NCI-H1092 treated with DMSO at 0.1 percent for 48 hours (cell line): ENCODE results near the gene GPR137B.
A peak's percentile ranks its signal among the peaks of the same experiment; 100 is the strongest.

Source experiments
- DNase-seq: peaks from one replicate; lab custom pipeline; 2025; lab: John Stamatoyannopoulos, UW

GPR137B gene

DNA sequence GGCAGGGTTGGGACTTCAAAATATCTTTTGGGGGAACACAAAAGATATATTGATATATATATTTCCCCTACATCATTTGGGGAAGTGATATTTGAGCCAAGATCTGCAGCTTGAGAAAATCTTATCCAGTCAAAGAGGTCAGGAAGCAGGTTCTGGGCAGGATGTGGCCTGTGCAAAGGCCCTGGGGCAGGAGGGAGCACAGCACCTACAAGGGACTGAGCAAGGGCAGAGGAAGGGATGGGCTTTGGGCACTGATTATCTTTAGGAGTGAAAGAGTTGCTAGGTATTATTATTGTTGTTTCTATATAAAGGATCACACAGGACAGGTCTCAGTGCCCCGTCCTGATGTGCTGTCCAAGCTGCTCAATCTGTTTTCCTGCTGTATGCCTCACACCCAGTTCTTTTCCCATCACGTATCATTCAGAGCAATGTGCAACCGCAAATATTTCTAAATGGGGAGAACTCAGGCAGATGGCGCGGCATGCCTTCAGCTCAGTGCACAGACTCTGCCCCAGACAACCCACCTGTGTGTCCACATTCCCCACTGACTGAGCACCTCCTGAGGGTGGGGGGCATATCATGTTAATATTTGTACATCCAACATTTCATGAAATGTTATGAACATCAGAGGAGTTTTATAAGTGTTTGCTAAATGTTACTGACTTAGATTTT lies 28.1 kb upstream of the GPR137B start:
- no peak for DNase-seq

DNA sequence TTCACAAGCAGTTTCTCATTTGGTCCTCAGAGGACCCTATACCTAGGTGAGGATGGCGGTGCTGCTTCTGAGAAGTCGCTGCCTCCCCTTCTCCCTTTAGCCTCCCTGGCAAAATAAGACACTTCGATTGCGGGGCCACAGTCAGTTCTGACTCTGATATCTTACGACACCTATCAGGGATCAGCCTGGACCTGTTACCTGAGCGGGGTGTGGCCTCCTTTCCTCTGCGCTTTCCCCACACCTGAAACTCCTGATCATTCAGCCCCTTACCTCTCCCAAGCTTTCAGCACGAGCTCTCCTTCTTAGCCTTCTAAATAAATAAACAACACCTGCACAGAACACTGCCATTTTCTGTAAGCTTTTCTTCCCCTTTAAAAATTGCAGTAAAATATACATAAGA lies 24.6 kb upstream of the GPR137B start:
- no peak for DNase-seq

DNA sequence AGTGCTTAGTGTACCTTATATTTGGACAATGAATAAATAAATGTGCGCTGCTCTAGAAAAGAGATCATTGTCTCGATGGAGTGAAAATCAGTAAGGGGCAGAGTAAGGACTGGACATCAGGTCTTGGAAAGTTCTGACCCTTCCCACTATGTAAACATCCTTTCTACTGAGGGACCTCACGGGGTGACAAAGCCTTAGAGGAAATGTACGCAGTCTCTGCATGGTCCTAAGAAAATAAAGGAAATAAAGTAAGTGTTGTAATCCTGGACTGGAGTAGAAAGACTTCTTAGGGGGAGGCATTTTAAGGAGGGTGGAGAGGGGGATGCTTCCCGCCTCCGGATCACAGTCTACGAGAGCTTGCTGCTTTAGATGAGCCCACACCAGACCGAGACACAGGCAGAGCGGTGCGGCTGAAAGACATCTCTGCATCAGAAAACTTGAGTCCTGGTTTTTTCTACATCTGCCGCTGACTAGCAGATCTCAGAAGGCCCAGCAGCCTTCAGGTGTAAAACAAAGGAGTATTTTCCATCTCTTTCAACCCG lies 22.3 kb upstream of the GPR137B start:
- DNase-seq: no peak

DNA sequence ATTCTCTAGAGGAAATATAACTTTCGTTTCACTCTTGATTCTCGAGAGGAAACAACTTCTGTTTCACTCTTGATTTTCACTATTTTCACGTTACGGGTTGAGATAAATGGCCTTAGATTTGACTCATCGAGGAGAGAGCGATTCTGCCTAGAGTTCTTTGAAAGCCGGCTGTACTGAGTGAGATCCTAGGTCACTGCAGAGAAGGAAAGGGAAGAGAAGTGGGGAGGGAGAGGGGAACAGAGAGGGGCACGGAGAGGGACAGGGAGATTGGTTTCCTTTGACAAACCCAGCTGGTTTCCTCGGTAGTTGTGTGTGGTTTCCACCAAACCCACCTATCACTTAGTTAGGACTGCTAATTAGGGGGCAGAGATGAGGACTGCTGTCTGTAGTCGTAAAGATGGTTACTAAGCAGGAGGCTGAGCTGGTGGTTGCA lies 21.6 kb upstream of the GPR137B start:
- no peak for DNase-seq

DNA sequence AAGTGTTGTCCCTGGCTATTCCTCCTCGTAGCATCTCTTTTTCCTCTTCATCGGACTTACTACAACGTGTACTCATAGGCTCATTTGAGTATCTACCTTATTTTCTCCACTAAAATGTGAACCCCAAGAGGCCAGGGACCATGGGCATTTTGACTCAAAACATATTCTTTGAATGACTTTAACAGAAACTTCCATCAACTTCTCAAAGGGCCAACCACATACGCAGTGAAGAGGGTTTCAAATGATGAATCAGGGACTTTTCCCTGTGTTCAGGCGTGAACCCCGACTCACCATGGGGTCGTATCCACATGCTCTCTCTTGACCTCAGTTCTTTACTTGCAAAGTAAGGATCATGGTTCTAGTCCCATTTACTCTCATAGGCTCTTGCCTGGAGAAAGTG lies 20.2 kb upstream of the GPR137B start:
- DNase-seq: no peak

DNA sequence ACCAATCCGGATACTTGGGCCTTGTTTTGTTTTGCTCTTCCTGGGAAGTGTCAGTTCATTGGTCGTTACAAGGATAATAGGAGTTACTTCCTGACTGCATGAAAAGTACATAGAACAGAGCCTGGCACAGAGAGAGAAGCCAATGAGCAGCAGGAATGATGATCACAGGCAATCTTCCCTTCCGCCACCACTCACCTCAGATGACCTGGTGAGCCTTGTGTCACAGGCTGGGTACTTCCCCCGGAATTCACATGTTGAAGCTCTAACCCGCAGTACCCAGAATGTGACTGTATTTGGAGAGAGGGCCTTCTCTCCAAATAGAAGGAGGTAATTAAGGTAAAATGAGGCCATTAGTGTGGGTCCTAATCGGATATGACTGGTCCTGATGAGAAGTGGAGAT lies 18.8 kb upstream of the GPR137B start:
- no peak for DNase-seq

DNA sequence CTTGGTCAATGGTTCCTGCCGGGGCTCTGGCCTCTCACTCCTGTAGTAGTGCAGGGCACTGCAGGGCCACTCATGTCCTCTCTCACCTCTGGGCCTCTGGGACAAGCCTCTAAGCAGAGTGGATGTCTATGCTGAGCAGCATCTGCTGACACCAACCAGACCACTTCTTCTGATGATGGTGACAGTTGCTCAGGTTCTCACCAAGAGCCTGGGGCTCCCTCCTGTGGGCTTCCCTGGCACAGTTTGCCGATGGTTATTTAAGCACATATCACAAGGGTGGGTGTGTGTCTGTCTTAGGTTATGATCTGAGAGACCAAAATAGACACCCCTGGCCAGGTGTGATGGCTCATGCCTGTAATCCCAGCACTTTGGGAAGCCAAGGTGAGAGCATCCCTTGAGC lies 17.4 kb upstream of the GPR137B start:
- DNase-seq: no peak

DNA sequence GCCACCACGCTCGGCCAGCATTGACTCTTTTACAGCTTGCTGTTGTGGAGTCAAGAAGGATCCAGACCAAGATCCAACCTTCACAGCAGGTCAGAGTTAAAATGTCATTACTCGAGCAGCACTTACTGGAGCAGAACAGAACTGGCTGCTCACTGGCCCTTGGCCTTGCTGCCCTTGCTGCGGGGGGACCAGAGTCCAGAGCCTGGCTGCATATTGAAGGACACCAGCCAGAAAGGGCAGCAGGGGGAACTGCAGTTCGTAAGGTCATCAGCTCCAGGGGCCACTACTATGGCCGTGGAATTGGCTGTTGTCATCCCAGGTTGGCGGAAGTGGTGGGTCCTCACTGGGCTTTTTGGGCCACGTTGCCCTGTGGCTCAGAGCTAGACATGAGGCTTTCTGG lies 15.3 kb upstream of the GPR137B start:
- no peak for DNase-seq

DNA sequence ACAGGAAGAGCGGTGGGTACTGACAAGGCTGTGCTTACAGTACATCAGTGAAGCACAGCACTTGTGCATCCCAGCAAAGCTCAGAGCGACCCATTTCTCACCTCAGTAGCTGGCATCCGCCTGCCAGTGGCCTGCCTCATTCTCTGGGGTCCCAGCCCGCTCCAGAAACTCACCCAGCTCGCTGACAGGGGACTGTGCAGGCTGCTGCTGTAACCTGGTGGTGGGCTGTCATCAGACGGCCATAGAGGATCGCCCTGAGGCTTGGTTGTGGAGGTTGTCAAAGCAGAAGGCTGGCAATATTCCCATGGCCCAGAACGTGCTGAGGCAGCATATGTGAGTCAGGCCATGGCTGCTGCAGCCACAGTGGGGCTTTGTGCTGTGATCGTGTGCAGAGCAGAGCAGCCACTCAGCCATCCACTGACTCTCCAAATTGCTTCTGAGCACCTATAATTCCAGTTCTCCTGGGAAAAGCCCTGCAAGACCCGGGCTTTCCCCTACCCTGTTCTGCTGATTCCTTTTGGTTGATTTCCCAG lies 13.6 kb upstream of the GPR137B start:
- DNase-seq: no peak

DNA sequence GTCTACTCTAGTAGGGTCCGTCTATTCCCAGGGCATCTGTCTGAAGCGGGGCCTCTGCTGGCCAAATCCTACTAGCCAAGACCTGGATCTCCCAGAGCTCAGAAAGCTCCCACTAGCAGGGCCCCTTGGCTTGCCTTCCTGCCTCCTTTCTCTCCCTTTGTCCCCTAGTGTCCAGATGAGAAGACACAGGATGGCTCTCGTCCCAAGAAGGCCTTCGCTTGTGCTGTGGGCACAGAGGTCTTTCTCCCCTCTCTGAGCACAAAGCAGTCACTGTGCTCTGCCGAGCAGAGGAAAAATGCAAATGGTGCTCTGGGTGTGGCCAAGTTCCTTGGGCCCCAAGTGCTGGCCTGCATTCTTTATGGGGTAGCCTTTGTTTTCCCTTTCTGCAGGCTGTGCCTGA lies 13.0 kb upstream of the GPR137B start:
- no peak for DNase-seq

DNA sequence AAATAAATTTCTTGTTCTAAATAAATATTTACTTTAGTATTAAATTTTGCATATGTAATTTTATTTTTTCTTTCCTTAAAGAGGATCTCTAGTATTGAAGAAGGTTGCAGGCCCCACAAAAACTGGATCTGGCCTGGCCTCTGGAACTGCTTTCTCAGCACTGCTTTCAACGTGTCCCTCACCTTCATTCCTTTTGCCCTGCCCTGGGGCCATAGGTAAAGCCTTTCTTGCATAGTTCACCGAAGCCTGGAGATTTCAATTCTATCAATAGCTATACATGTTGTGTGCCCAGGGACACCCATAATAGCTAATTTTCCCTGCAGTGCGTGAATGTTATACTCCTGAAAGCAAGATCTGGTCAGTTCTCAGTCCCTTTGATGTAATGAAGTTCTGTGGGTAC lies 12.0 kb upstream of the GPR137B start:
- DNase-seq: no peak

DNA sequence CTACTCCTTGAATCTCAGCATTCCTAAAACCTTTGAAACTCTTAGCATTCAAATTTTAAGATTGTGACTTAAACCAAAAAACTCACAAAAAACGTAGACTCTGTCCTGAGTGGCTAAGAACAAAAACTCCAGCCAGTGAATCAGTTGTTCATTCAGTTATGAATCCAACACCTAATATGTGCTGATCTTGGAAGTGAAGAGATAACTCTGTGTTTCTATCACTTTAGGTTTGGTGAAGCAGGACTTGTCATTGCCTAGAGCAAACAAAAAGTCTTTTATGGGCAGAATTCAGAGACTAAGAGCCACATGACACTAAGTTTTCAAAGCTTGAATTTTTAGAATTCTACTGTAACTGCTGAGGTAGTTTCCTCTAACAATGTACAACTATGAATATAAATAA lies 10.4 kb upstream of the GPR137B start:
- no peak for DNase-seq

DNA sequence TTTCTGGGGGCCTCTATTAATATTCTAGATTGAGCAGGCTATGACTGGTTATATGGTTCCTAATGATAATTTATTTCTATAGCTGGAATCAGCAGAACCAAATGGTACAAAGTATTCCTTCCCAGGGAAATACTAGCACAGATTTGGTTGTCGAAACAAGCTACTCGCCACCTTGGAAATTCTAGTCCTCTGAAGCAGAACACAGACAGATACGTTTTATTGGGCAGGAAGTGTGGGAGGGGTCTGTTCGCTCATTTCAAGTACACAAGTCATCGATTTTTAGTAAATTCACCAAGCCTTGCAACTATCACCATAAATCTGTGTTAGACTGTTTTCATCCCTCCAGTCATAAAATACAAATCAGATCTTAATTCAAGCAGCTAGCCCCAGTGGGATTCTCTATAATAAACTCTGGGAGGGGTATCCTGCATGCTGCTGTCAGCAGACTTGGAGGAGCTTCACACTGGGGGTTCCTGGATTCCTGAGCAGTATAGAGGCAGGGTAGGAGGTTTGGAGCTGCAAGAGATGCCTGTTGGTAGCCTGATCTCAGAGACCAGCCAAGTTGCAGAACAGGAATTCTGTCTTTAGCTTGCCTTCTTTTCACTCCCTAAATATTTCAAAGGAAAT lies 9.8 kb upstream of the GPR137B start:
- no peak for DNase-seq

DNA sequence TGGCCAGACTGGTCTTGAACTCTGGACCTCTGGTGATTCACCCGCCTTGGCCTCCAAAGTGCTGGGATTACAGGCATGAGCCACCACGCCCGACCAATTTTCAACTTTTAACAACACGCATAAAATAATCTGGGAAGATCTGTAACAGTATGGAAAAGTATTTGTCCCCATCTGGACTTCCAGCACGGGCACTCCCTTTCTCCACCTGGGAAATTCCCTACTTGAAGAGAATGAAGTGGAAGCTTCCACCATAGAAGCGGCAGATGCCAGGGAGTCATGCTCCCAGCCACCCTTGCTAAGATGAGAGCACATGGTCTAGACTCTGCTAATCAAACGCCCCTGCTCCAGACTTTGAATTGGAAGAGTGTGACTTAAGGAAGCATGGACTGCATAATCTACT lies 9.0 kb upstream of the GPR137B start:
- no peak for DNase-seq

DNA sequence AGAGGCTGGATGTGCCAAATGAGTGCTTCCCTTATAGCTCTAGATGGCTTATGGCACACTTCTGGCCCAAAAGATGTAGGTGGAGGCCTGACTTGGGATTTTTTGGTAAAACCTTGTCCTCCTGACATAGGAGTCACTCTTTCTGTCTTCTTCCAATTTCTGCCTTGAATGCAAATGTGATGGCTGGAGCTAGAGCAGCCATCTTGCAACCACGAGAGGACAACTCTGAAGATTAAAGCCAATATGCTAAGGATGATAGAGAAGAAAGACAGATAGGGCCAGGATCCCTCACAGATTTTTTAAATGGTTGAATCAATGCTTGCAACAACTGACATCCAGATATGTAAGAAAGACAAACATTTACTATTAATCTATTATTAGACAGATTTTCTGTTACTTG lies 8.5 kb upstream of the GPR137B start:
- DNase-seq: no peak

DNA sequence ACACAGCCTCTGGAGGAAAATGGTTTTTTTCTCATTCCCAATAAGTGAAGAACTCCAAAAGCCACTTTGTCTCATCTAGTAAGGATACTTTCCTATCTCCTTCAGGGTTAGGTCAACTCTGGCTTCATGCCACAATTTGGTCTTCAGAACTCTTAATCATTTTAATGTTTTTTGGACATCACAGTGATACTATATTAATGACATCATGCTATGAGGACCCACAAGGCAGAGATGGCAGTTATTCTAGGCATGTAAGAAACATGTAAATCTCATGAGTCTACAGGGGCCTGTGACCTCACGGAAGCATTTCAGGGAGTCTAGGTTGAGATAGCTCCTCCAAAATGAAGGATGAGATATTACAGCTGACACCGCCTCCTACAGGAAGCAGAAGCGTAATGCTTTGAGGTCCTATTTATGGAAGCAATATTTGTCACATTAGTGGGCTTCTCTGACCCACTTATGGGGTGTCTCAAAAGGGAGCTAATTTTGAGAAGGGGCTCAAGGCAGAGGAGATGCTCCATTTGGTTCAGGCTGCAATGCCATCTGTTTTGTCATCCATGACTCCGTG lies 5.0 kb upstream of the GPR137B start:
- no peak for DNase-seq

DNA sequence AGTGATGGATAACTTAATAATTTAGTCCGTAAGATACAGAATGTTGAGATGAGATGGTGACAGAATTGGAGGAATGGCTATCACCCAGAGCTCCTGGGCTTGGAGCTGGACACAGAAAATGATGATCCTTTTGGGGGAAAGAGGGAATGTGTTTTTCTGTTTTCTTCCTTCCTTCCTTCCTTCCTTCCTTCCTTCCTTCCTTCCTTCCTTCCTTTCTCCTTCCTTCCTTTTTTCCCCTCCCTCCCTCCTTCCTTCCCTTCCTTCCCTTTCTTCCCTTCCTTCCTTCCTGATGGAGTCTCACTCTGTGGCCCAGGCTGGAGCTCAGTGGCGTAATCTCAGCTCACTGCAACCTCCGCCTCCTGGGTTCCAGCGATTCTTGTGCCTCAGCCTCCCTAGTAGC lies 2.8 kb upstream of the GPR137B start:
- DNase-seq: no peak

DNA sequence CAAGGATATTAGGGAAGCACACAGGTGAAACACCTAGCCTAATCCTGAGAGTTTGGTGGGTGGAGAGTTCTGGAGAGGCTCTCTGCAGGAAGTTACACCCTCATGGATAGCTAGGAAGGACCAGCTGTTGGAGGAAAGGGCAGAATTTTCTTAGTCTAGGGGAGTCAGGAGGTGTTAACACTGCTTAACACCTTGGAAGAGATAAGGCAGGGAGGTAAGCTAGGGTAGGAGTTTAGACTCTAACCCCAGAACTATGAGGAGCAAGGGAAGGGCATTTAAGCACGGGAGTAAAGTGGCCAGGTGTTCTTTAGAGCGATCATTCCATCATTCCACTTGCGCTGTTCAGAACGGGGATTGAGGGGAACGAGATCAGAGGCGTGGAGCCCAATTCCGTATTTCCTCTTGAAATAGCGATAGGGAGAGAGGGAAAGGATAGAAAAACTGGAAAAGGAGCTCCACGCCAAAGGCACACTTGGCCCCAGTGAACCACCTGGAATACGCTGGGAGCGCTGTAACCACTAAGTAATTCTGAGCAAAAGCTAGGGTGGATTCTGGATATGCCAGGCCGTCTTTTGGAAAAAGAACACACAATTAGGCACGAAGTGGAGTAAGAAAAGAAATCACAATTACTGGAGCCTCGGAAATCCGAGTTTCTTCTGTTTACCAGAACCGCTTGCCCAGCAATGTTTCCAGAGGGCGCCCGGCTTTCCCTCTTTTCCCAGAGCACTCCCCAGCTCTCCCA lies 1.5 kb upstream of the GPR137B start:
- peak; percentile 45 for DNase-seq

DNA sequence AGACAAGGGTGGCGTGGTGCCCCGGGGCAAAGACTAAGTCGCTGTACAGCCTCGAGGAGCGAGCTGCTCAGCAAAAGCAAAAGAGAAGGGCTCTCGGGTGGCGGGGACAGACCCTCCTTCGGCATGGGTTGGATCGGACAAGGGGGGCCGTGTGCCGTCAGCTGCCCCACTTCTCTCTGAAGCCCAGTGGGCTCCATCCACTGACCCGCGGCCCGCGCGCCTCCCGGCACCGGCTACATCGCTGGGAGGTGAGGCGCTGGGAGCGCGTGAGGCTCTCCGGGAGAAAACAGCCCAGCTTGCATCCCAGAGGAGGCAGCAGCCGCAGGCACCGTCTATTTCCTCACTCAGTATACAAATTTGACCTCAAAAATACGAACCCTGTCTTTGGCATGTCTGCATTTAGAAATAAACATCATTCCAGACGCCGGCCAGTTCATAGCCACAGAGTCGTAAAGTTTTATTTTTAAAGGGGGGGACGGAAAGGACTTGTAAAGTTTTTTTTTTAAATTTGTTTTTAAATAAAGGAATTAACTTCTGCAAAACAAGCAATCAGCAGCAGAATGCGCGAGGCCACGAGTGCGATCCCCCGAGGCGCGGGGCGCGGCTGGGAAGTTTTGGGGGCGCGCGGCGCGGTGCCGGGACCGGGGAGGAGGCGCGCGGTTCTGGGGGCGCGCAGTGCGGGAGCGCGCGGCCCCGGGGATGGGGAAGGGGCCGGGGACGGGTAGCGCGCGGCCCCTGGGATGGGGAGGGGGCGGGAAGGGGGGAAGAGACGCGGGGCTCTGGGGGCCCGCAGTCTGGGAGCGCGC lies 689 bp upstream of the GPR137B start:
- peak; percentile 40 for DNase-seq

DNA sequence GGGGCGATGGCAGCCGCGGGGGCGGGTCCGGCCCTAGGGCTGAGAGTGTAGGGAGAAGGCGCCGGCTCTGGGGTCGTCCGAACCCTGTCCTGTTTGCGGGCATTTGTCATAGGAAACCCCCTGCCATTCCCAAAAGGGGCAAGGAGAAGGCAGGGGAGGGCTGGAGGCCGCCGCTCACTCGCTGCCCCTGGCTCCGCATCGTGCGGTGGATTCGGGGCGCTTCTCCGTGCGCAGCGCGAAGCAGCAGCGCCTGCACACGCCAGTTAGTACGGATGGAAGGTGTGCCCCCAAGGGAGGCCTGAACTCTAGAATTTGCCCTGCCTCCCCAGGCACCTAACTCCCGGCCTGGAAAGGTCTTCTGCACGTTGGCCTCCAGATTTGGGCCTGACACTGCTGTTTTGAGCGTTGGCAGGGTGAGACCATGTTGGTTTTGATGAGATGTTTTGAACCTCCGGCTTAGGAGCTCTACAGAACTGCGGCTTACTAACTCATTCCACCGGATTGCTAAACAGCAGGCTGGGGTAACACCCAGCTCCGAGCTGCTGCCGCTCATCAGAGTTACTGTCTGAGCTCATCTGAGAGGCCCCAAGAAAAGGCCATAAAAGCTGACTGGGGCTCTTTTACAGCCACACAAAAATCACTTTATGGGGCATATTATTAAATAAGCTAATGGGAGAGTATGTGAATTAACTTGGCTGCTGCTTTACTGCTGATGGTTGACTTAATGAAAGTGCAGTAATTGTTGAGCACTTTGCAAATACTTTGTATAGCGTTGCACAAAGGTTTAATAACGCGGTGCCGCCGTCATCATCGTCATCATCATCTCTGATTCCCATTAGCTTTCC lies 987 bp downstream of the GPR137B start:
- no peak for DNase-seq

DNA sequence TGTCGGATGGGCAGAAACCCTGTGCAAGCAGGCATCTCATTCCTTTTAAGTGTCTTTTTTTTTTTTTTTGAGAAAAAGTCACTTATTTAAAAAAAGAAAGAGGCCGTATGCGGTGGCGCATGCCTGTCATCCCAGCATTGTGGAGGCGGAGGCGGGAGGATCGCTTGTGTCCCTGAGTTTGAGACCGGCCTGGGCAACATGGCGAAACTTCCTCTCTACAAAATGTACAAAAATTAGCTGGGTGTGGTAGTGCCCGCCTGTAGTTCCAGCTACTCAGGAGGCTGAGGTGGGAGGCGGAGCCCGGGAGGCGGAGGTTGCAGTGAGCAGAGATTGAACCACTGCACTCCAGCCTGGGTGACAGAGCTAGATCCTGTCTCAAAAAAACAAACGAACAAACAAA lies 1.7 kb downstream of the GPR137B start:
- DNase-seq: no peak
